Measurements from ENCODE around the gene SPAG17. TPM values are rescaled to one million over a fixed set of nuclear protein-coding genes. Genes with fewer than 3 reads are reported as not detected.

Gene SPAG17
- total and polyA plus RNA-seq, 2 of the 13 experiments (the other 11 are each of a cell fraction or from before 2014, with no cell fraction given), result not detected

DNA sequence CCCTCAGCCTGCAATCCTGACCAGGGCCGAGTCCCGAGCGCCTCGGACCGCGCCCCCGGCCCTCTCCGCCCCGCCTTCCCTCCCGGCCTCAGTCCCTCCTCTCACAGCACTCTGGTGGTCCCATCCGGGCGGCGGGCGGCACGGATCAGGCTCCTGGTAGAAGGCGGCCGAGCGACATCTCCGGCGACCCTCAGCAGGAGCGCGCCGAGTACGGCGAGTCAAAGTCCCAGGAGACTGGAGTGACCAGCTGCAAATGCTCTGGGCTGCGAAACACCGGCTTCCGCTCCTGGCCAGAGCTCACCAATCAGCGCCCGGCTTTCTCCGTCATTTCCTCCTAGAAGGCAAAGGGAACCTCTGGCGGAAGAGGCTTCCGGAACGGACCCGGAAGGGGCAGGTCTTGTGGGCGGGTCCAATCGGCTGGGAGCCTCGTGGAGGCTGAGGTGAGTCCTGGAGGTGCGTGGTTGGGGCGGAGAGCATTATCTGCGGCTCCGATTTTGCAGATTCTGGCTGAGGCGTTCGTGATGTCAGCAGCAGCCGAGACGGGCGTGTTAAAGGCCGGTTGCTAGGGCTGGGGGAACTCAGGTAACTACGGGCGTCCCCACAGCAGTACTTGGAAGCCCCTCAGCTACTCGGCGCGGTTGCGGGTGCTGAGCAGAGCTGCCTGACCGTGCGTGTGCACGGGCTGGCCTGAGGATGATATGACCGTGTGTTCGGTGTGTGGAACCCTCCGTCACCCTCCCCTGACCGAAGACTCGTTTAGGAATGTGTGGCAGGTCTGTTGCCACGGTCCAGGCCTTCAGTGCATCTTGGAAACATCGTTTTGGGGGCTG is 255.5 kb downstream of the SPAG17 start, which contains the start of the genes GDAP2 and WDR3 (continued):
- no peak for TF ChIP-seq ZNF607 (CRISPR knock-in tag; IDR thresholded peaks at IDR 0.05; ENCODE audit: borderline replicate concordance)
- TF ChIP-seq, protein P1, sequence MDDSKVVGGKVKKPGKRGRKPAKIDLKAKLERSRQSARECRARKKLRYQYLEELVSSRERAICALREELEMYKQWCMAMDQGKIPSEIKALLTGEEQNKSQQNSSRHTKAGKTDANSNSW (CRISPR knock-in tag; IDR thresholded peaks at IDR 0.05; ENCODE audit: borderline replicate concordance), result no peak
- peak; percentile 45; the same call in 1 of the 2 replicates for TF ChIP-seq MED13 (CRISPR knock-in tag; IDR thresholded peaks at IDR 0.05)
- TF ChIP-seq ZNF788 (CRISPR knock-in tag; IDR thresholded peaks at IDR 0.05; ENCODE audit: borderline replicate concordance), result peak; percentile 19
- 0 out of 2 replicates have a peak, but pooled peaks have one; percentile 21 for TF ChIP-seq REPIN1 (CRISPR knock-in tag; IDR thresholded peaks at IDR 0.05; ENCODE audit: borderline replicate concordance, low read depth)
- peak; percentile 36; the same call in 1 of the 2 replicates for TF ChIP-seq ZNF558 (CRISPR knock-in tag; IDR thresholded peaks at IDR 0.05; ENCODE audit: borderline replicate concordance)
- TF ChIP-seq ZNF282 (IDR thresholded peaks at IDR 0.05; ENCODE audit: partially characterized antibody), result no peak
- TF ChIP-seq, protein P2, sequence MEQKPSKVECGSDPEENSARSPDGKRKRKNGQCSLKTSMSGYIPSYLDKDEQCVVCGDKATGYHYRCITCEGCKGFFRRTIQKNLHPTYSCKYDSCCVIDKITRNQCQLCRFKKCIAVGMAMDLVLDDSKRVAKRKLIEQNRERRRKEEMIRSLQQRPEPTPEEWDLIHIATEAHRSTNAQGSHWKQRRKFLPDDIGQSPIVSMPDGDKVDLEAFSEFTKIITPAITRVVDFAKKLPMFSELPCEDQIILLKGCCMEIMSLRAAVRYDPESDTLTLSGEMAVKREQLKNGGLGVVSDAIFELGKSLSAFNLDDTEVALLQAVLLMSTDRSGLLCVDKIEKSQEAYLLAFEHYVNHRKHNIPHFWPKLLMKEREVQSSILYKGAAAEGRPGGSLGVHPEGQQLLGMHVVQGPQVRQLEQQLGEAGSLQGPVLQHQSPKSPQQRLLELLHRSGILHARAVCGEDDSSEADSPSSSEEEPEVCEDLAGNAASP (CRISPR knock-in tag; IDR thresholded peaks at IDR 0.05; ENCODE audit: borderline replicate concordance), result 0 out of 2 replicates have a peak, but pooled peaks have one; percentile 27
- TF ChIP-seq ZNF629 (CRISPR knock-in tag; conservative IDR thresholded peaks at IDR 0.05), result no peak
- TF ChIP-seq ASH2L (IDR thresholded peaks at IDR 0.05; ENCODE audit: insufficient read length, low read depth, low read length), result peak; percentile 71
- TF ChIP-seq, protein P3, sequence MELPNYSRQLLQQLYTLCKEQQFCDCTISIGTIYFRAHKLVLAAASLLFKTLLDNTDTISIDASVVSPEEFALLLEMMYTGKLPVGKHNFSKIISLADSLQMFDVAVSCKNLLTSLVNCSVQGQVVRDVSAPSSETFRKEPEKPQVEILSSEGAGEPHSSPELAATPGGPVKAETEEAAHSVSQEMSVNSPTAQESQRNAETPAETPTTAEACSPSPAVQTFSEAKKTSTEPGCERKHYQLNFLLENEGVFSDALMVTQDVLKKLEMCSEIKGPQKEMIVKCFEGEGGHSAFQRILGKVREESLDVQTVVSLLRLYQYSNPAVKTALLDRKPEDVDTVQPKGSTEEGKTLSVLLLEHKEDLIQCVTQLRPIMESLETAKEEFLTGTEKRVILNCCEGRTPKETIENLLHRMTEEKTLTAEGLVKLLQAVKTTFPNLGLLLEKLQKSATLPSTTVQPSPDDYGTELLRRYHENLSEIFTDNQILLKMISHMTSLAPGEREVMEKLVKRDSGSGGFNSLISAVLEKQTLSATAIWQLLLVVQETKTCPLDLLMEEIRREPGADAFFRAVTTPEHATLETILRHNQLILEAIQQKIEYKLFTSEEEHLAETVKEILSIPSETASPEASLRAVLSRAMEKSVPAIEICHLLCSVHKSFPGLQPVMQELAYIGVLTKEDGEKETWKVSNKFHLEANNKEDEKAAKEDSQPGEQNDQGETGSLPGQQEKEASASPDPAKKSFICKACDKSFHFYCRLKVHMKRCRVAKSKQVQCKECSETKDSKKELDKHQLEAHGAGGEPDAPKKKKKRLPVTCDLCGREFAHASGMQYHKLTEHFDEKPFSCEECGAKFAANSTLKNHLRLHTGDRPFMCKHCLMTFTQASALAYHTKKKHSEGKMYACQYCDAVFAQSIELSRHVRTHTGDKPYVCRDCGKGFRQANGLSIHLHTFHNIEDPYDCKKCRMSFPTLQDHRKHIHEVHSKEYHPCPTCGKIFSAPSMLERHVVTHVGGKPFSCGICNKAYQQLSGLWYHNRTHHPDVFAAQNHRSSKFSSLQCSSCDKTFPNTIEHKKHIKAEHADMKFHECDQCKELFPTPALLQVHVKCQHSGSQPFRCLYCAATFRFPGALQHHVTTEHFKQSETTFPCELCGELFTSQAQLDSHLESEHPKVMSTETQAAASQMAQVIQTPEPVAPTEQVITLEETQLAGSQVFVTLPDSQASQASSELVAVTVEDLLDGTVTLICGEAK (IDR thresholded peaks at IDR 0.05), result peak; percentile 67
- TF ChIP-seq, protein P3 (CRISPR knock-in tag; IDR thresholded peaks at IDR 0.05), result peak; percentile 6; the same call in 1 of the 2 replicates
- TF ChIP-seq EP300 (IDR thresholded peaks at IDR 0.05; ENCODE audit: low read depth in 2 of 2, low read length in 2 of 2), result no peak
- TF ChIP-seq EP300 (CRISPR knock-in tag; IDR thresholded peaks at IDR 0.05; ENCODE audit: borderline replicate concordance), result no peak
- TF ChIP-seq ZNF496 (CRISPR knock-in tag; IDR thresholded peaks at IDR 0.05; ENCODE audit: insufficient replicate concordance), result no peak
- peak; percentile 86 for TF ChIP-seq POLR2AphosphoS5 (IDR thresholded peaks at IDR 0.05; ENCODE audit: low read depth, low read length)
- peak; percentile 28; the same call in 1 of the 2 replicates for TF ChIP-seq ZMYM3 (CRISPR knock-in tag; IDR thresholded peaks at IDR 0.05)
- peak; percentile 77; the same call in 1 of the 2 replicates for TF ChIP-seq ZNF780A (CRISPR knock-in tag; IDR thresholded peaks at IDR 0.05)
